Suprapubic skin (tissue), 4 donors: ENCODE measurements around the gene RBMS3.

ENCODE experiments used
- EP300 ChIP-seq: sonication (generic); formaldehyde crosslinking; IDR thresholded peaks from one replicate; pipeline ENCODE4 v1.6.1; 2017; ENCODE audit warnings: antibody characterized with exemption
- POLR2A ChIP-seq, 2 donors: fragments of 450-650 bp; IDR thresholded peaks; one replicate each; pipeline ENCODE4 v1.6.1; 2017; ENCODE audit warnings: antibody characterized with exemption in 2 of 2, mild to moderate bottlenecking in 2 of 2, moderate library complexity in 2 of 2
- POLR2AphosphoS5 ChIP-seq, 3 donors: sonication (generic); formaldehyde crosslinking; IDR thresholded peaks; one replicate each; pipeline ENCODE4 v1.6.1; 2017; ENCODE audit warnings: antibody characterized with exemption in 3 of 3

GRCh38 chr3:29936766-29937165 lies 655.9 kb downstream of the RBMS3 start:
- TF ChIP-seq POLR2AphosphoS5 (IDR thresholded peaks at IDR 0.05) (no peak), EP300 (no peak), POLR2A (IDR thresholded peaks at IDR 0.05) (no peak)
